ENCODE results near the gene GRID2. TPM values are rescaled to one million over a fixed set of nuclear protein-coding genes. Genes with fewer than 3 reads are reported as not detected.

Gene GRID2
- total and polyA plus RNA-seq, 12 donors, result 0.55 to 4.0 (median 2.0) TPM

- DNase-seq, result peak; percentile 40 to 76 (median 56)
- H3K27me3 ChIP-seq, result no peaks in the 10 kb centered on the region
- WGBS, 4 donors, result 1 to 2% (median 1%) methylated on average over 3 of the region's 3 CpGs
- TF ChIP-seq CTCF (IDR thresholded peaks at IDR 0.05) (peak; percentile 56 to 87 (median 75)), POLR2A (IDR thresholded peaks at IDR 0.05) (no peak)
- no peaks in the 10 kb centered on the region for H3K9me3 ChIP-seq (replicated peaks in 1 of 3)
- no peaks in the 10 kb centered on the region for H3K36me3 ChIP-seq (replicated peaks in 1 of 2)
- no peak overlapping the region for H3K4me3 ChIP-seq
- H3K4me1 ChIP-seq (replicated peaks in 1 of 2), result no peaks in the 10 kb centered on the region
- no peak overlapping the region for H3K27ac ChIP-seq
- intact Hi-C loops (cut with DNase I), result loop anchor here (5.0 to 10.0 kb wide), 2 partner anchors 333 to 336 kb away; no protein-coding TSS in a partner anchor
Observed at GRCh38 chr4:93791570-93792195, 1487.9 kb downstream of the GRID2 start.

GRCh38 chr4:93802045-93802444 lies 1498.3 kb downstream of the GRID2 start:
- intact Hi-C loops (cut with DNase I), result no loop called here
- WGBS, 4 donors, result 82 to 87% (median 86%) methylated on average over 4 of the region's 4 CpGs
- Histone ChIP-seq H3K9me3 (replicated peaks in 1 of 3) (no peaks in the 10 kb centered on the region), H3K36me3 (replicated peaks in 1 of 2) (no peaks in the 10 kb centered on the region), H3K27ac (no peak overlapping the region), H3K27me3 (no peaks in the 10 kb centered on the region), H3K4me1 (replicated peaks in 1 of 2) (no peaks in the 10 kb centered on the region), H3K4me3 (no peak overlapping the region)
- no peak for TF ChIP-seq CTCF (IDR thresholded peaks at IDR 0.05)
- DNase-seq, result no peak

GRCh38 chr4:93809773-93810172 lies 1506.0 kb downstream of the GRID2 start:
- peak; percentile 78 to 93 (median 85) for DNase-seq
- no peak overlapping the region for H3K27ac ChIP-seq
- no peak for TF ChIP-seq CTCF (IDR thresholded peaks at IDR 0.05)
- no peak for TF ChIP-seq POLR2A (IDR thresholded peaks at IDR 0.05)
- no peaks in the 10 kb centered on the region for H3K27me3 ChIP-seq
- H3K9me3 ChIP-seq (replicated peaks in 1 of 3), result no peaks in the 10 kb centered on the region
- WGBS, 4 donors, result 60 to 67% (median 64%) methylated on average over 4 of the region's 4 CpGs
- H3K36me3 ChIP-seq (replicated peaks in 1 of 2), result no peaks in the 10 kb centered on the region
- intact Hi-C loops (cut with DNase I), result no loop called here
- peaks cover 0 to 16% of the 10 kb centered on the region in 2 donors for H3K4me1 ChIP-seq (replicated peaks in 1 of 2)
- no peak overlapping the region for H3K4me3 ChIP-seq

- H3K9me3 ChIP-seq (replicated peaks in 1 of 3), result no peaks in the 10 kb centered on the region
- no peaks in the 10 kb centered on the region for H3K27me3 ChIP-seq
- TF ChIP-seq POLR2A (IDR thresholded peaks at IDR 0.05) (no peak), CTCF (IDR thresholded peaks at IDR 0.05) (no peak)
- H3K36me3 ChIP-seq (replicated peaks in 1 of 2), result no peaks in the 10 kb centered on the region
- peaks cover 0 to 16% of the 10 kb centered on the region in 2 donors for H3K4me1 ChIP-seq (replicated peaks in 1 of 2)
- 28 to 64% (median 52%) methylated on average over 5 of the region's 5 CpGs for WGBS, 4 donors
- DNase-seq, result peak in 3 of 7 donors; percentile 34 to 65 (median 40)
- intact Hi-C loops (cut with DNase I), result no loop called here
- no peak overlapping the region for H3K27ac ChIP-seq
- H3K4me3 ChIP-seq, result no peak overlapping the region
Observed at GRCh38 chr4:93810340-93810992, 1506.7 kb downstream of the GRID2 start.
